GM19238 (cell line): ENCODE results near the gene IMPA2.

Source experiments
- DNase-seq: peaks from one replicate; pipeline ENCODE4 v3.0.0; 2011; ENCODE audit warnings: low spot score; ENCODE audit not compliant: insufficient read length

The IMPA2 gene

DNA sequence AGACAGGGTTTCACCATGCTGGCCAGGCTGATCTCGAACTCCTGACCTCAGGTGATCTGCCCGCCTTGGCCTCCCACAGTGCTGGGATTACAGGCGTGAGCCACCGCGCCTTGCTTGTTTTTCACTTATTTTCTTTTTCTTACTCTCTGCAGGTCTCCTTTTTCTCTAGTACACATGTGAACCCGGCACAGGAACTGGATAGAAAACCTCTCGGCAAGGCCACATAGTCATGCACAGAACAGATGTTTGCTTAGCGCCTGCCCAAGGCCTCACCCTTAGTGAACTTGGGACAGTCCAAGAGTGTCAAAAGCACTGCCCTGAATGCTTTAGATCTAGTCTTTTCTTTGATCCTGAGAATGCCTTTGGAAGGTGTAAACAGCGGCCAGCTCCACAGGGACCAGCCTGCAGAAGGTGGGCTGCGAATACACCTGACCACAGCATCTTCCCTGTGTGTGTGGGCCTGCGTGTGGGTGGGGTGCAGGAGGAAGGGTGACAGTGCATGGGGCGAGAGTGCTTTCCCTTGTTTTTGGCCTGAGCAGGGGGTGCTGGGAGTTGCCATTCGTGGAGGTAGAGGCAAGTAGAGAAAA, 27.0 kb downstream of the IMPA2 start:
- DNase-seq = no peak

- DNase-seq = no peak
Measured at GRCh38 chr18:12008842-12009580, 27.7 kb downstream of the IMPA2 start.

DNA sequence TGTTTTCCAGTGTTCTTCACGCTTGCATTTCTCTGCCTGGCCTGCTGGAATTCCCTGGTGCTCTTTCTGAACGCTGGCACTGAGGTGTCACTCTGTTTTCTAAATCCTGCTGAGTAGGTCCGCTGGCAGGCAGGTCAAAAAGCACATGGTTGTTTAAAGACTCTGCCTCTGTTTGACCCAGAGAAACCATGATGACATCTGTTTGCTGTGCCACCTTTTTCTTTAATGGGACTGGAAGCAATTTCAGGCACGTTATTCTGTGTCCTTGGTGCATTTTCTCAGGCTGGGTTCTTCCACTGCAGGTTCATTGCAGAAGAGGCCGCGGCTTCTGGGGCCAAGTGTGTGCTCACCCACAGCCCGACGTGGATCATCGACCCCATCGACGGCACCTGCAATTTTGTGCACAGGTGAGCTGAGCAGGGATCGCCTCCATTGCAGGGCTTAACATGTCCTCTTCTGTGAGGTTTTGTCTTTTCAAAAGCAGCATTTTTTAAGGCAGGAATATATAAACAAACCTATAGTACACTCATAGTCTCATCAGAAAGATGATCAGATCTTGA, 28.4 kb downstream of the IMPA2 start:
- no peak for DNase-seq

DNA sequence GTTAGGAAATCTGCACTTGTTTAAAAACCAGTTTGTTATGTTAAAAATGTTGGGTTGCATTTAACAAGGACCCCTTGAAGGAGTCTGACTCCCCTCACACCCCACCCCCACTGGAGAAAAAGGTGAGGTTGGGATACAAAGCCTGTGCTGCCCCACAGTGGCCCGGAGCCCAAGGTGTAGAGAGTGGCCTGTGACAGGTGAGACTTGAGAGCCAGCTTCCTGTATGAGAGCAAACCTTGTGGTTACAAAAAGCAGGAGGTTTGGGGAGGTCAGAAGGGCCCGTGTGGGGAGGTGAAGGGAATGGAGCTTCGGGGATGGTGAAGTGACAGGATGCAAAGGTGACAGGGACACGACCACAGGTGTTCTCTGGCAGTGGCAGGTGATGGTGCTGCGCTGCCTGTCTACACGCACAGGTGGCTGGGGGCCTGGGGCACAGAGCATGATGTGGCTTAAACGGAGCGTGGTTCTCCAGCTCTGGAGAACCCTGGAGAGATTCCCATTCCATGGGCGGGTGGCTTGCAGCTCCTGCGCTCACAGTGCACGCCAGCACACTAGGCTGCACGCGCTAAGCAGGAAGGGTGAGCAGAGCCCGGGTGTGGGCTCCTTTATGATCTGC, 29.0 kb downstream of the IMPA2 start:
- no peak for DNase-seq

- no peak for DNase-seq
Measured at GRCh38 chr18:12011199-12011956, 30.1 kb downstream of the IMPA2 start.

DNA sequence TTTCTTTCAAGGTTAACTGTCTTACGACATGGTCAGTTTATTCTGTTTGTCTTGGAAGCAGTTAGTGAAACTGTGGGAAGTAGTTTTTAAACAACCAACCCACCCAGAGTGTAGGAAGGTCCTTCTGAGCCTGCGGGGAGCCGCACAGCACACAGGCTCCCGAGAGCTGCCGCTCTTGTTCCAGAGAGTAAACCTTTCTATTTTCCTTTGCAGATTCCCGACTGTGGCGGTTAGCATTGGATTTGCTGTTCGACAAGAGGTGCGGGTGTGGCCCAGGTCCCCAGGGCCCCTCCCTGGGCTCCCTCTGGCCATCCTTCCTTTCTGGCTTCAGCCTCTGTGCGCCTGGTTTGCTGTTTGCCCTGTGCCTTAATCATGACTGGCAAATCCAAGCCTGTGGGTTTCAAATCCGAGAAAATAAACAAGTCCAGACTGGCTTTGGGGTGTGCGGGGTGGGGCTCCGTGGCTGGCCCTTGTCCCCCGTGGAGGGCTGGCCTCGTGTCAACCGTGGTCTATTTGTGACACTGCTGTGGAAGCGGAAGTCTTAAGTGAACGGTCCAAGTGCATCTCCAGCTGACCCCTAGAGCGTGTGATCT, 30.7 kb downstream of the IMPA2 start:
- no peak for DNase-seq

GRCh38 chr18:12012697-12013096, 31.4 kb downstream of the IMPA2 start:
- DNase-seq = no peak

DNA sequence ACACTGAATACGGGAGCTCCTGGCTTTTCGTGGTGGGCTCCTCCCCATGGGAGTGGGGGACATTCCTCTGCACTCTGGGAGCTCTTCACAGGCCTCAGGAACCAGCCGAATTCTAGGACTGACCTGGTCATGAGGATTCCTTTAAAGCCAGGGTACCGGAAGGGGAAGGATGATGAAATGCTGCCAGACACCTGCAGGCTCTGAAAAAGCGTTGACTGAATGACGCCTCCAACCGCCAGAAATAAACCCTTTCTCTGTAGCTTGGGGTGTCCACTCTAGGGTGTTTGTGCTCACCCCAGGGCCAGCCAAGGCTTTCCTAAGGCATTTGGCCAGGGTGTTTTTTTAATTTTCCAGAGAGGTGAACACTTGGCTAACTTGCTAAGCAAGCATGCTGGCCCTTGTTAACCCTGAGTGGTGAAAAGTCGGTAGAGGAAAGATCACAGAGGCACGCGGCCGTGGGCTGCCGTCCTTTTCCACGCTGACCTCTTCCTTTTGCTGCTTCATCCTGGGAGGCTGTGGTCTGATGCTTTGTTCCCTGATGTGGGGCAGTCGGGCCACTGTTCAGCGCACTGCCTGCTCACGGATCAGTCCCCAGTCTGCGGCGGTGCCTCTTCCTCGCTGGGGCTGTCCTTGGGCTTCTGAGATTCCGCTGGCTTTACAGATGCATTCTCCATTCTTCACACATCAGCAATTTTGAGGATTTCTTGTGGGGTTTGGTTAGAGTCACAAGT, 32.0 kb downstream of the IMPA2 start:
- no peak for DNase-seq

DNA sequence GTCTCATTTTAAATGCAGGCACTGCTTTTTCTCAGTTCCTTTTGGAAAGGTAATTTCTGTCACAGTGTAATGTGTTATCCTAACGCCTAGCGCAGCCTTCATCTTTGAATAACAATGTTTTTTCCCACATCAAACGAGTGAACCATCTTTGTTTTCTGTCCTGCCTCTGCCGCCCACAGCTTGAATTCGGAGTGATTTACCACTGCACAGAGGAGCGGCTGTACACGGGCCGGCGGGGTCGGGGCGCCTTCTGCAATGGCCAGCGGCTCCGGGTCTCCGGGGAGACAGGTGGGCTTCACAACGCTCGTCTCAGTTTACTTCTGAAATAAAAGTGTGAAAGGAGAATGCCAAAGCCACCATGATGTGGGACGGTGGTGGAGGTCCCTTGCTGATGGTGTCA, 32.8 kb downstream of the IMPA2 start:
- no peak for DNase-seq

DNA sequence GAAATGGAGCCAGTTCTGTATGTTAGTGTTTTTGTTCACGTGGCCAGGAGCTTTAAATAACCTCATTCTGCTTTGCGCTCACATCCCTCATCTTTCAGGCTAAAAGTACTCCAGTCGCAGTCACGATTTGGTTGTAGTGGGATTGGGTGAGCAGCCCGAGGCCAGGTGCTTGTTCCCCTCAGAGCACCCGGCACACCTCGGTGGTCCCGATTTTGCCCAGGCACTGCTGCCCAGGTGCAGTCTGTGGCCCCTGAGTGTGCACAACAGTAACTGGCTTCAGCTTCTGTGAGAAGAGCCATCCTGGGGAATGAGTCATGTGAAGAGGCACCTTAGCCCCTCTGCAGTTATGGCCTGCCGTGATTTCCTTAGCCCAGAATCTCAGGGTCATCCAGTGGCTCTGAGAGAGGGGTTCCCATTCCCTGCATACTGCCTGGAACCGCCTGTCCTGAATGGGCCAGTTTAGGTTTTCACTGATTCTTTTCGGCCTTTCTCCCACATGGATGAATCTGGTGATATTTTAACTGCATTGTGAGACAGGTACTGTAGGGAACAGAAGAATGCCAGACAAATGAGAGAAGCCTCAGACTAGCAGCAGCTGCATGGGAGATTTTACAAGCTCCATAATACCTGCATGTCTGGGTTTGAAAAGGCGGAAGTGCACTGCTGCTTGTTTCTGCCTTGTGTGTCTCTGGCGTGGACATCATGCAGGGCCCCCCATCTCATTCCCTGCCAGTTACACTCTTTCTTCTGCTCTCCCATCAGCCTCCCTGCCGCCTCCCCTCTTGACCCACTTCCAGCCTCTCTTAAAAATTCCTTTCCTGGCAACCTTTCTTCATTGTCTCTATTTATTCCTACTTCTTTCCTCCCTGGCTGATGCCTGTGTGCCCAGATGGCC, 33.5 kb downstream of the IMPA2 start:
- no peak for DNase-seq

DNA sequence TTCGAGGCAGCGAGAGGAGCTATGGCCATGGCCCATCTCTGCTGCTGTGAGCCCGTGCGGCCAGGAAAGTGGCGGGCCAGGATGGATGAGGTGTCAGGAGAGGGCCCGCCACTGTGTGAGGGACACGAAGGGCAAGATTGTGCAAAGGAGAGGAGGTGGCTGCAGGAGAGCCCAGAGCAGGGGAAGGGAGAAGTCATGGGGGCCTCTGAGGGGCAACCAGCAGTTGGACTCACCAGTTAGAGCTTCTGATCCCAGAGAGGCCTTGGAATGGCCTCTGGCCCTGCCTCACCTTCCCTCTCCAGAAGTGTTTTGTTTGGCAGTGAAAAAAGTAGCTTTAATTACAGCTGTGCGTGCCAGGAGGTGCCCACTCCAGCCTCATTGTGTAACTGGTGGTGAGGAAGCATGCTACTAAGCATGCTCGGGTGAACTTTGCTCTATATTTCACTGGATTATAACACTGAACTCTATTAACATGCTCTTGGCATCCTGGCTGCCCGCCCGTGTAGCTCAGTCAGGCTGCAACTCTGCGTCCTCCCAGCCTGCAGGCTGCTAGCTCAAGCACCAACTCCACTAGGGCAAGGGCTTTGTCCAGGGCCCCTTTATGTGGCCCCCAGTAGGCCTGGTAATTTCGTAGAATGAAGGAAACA, 34.2 kb downstream of the IMPA2 start:
- no peak for DNase-seq

- DNase-seq = no peak
Measured at GRCh38 chr18:12017081-12017480, 35.8 kb downstream of the IMPA2 start.

DNA sequence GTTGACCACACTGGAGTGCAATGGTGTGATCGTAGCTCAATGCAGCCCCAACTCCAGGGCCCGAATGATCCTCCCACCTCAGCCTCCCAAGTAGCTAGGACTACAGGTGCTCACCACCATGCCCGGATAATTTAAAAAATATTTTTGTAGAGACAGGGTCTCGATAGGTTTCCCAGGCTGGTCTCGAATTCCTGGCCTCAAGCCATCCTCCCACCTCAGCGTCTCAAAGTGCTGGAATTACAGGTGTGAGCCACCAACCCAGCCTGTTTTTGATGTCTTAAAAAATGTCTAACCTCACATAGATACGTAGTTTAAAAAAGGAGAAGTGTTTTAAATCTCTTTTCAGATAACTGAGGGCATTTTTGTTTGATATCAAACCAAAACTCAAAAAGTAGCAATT, 37.6 kb downstream of the IMPA2 start:
- no peak for DNase-seq

- DNase-seq = no peak
Measured at GRCh38 chr18:12021077-12021476, 39.8 kb downstream of the IMPA2 start.

DNA sequence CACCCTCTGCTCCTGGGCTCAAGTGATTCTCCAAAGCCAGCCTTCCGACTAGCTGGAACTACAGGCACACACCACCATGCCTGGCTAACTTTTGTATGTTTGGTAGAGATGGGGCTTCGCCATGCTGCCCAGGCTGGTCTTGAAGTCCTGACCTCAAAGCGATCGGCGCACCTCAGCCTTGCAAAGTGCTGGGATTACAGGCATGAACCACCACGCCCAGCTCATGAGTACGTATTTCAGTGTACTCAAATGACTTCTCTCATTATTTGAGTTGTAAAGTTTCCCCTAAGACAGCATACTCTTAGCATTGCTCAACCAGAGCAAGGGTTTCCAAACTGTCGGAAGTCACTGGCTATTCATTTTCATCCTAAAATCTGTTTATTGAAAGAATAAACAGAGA, 40.3 kb downstream of the IMPA2 start:
- no peak for DNase-seq

- no peak for DNase-seq
Measured at GRCh38 chr18:12023375-12023774, 42.1 kb downstream of the IMPA2 start.

- DNase-seq = no peak
Measured at GRCh38 chr18:12026562-12026961, 45.3 kb downstream of the IMPA2 start.

- no peak for DNase-seq
Measured at GRCh38 chr18:12027046-12027445, 45.7 kb downstream of the IMPA2 start.

- DNase-seq = no peak
Measured at GRCh38 chr18:12027480-12027879, 46.2 kb downstream of the IMPA2 start.
